GM19328 (cell line): ENCODE results near the gene NOXO1.
A peak's percentile ranks its signal among the peaks of the same experiment; 100 is the strongest.
"Not testable (repeated sequence)": the region's sequence is repeated elsewhere in the genome, so short reads cannot be mapped to it uniquely, and the experiment has no call there.

Source experiments
- ATAC-seq: cut with Tn5 transposase; IDR thresholded peaks from one replicate; pipeline ENCODE4 v1.9.1; 2021; ENCODE audit warnings: mild to moderate bottlenecking, moderate library complexity; ENCODE audit not compliant: unreplicated experiment

NOXO1 gene

GRCh38 chr16:1963806-1964505, 17.3 kb downstream of the NOXO1 start:
- ATAC-seq = peak; percentile 2

GRCh38 chr16:1962161-1963153, 18.8 kb downstream of the NOXO1 start:
- ATAC-seq = not testable (repeated sequence)

- no peak for ATAC-seq
Measured at GRCh38 chr16:1961651-1962067, 19.6 kb downstream of the NOXO1 start.

GRCh38 chr16:1960665-1961630, 20.3 kb downstream of the NOXO1 start:
- no peak for ATAC-seq

- peak; percentile 59 for ATAC-seq
Measured at GRCh38 chr16:1959269-1960039, 21.8 kb downstream of the NOXO1 start, which contains the start of gene NDUFB10. Gene NDUFB10 (plus strand): TSS chr16:1959538. CDS start chr16:1959625, 87 bp downstream.

GRCh38 chr16:1958715-1959268, 22.5 kb downstream of the NOXO1 start:
- ATAC-seq = no peak

- ATAC-seq = not testable (repeated sequence)
Measured at GRCh38 chr16:1958143-1958491, 23.2 kb downstream of the NOXO1 start.

- ATAC-seq = not testable (repeated sequence)
Measured at GRCh38 chr16:1957434-1958142, 23.7 kb downstream of the NOXO1 start.

GRCh38 chr16:1953734-1954133, 27.5 kb downstream of the NOXO1 start:
- ATAC-seq = no peak

GRCh38 chr16:1950559-1950958, 30.7 kb downstream of the NOXO1 start:
- ATAC-seq = no peak

- ATAC-seq = no peak
Measured at GRCh38 chr16:1950047-1950446, 31.2 kb downstream of the NOXO1 start.

- ATAC-seq = no peak
Measured at GRCh38 chr16:1949507-1949906, 31.8 kb downstream of the NOXO1 start.

GRCh38 chr16:1947369-1947670, 33.9 kb downstream of the NOXO1 start:
- no peak for ATAC-seq

- ATAC-seq = no peak
Measured at GRCh38 chr16:1946495-1947368, 34.5 kb downstream of the NOXO1 start.

- ATAC-seq = no peak
Measured at GRCh38 chr16:1945559-1946391, 35.5 kb downstream of the NOXO1 start.

- ATAC-seq = no peak
Measured at GRCh38 chr16:1944612-1945199, 36.6 kb downstream of the NOXO1 start.
